ENCODE measurements around the gene PCP2.
A peak's percentile ranks its signal among the peaks of the same experiment; 100 is the strongest.

The PCP2 gene

GRCh38 chr19:7610491-7611240, 22.9 kb downstream of the PCP2 start:
- Mint-ChIP-seq H3K4me1 (ENCODE audit: low read depth) (no peaks in the 10 kb centered on the region), H3K4me3 (no peak overlapping the region), H3K9me3 (peaks cover 4% of the 10 kb centered on the region), H3K36me3 (ENCODE audit: low read depth) (no peaks in the 10 kb centered on the region), H3K27me3 (peaks cover 3% of the 10 kb centered on the region), H3K27ac (no peak overlapping the region)
- intact Hi-C loops (cut with micrococcal nuclease) = no loop called here

DNA sequence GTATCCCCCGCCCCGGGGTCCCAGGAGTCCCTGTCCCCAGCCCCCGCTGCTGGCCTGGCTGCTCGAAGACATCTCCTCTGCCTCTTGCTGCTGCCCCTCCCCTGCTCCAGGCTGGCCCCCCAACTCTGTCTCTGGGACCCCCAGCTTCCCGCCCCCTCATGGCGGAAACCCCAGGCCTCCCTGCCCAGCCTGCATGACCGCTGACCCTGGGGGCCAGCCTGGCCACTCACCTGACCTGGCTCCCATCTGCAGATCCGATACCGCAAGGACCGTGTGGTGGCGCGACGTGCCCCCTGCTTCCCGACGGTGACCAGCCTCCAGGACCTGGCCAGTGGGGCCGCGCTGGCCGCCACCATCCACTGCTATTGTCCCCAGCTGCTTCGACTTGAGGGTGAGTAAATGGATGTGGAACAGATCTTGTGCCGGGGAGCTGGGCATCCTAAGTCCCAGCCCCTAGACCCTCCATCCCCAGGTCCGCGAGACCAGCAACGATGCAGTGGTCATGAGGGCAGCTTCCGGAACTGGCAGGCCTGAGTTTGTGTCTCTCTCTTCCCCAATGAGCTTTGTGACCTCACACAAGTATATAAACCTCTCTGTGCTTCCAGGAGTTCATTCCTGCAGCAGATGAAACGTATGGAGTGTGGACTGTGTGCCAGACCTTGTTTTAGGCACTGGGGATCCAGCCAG, 25.5 kb downstream of the PCP2 start:
- Mint-ChIP-seq H3K9me3 (peaks cover 9% of the 10 kb centered on the region), H3K36me3 (ENCODE audit: low read depth) (no peaks in the 10 kb centered on the region), H3K4me1 (ENCODE audit: low read depth) (no peaks in the 10 kb centered on the region), H3K27ac (no peak overlapping the region), H3K4me3 (no peak overlapping the region), H3K27me3 (peaks cover 29% of the 10 kb centered on the region)
- intact Hi-C loops (cut with micrococcal nuclease) = no loop called here

DNA sequence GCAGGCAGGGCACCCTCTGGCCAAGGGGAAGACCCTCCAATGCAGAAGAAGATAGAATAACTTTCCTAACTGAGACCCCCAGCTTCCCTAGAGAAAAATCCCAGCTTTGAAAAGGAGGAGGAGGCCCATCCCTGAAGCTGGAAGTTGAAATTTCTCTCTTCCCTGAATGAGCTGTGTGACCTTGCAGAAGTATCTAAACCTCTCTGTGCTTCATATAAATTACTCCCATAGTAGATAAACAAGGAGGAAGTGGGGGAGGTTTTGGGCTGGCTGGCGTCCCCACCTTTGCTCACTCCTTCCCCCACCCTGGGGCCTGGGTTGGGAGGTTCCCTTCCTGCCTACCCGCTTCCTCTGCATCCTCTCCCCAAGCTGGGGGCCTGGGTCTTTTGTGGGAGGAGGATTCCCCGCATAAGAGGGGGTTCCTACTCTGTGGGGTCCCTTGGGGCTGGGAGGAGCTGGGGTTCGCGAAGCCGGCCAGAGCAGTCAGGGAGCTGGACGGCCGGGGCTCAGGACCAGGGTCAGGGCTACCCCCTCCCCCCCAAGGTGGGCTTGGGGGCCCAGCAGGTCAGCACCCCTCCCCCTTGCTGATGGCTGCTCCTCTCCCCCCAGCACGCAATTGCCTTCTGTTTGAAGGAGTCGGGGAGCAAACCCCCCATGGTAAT, 26.2 kb downstream of the PCP2 start:
- Mint-ChIP-seq H3K27me3 (peaks cover 35% of the 10 kb centered on the region), H3K27ac (no peak overlapping the region), H3K4me1 (ENCODE audit: low read depth) (no peaks in the 10 kb centered on the region), H3K9me3 (peaks cover 9% of the 10 kb centered on the region), H3K4me3 (no peak overlapping the region), H3K36me3 (ENCODE audit: low read depth) (no peaks in the 10 kb centered on the region)
- intact Hi-C loops (cut with micrococcal nuclease) = no loop called here

- no peaks in the 10 kb centered on the region for H3K36me3 Mint-ChIP-seq (ENCODE audit: low read depth)
These were observed 27.2 kb downstream of the PCP2 start for GRCh38 chr19:7606289-7606688.

DNA sequence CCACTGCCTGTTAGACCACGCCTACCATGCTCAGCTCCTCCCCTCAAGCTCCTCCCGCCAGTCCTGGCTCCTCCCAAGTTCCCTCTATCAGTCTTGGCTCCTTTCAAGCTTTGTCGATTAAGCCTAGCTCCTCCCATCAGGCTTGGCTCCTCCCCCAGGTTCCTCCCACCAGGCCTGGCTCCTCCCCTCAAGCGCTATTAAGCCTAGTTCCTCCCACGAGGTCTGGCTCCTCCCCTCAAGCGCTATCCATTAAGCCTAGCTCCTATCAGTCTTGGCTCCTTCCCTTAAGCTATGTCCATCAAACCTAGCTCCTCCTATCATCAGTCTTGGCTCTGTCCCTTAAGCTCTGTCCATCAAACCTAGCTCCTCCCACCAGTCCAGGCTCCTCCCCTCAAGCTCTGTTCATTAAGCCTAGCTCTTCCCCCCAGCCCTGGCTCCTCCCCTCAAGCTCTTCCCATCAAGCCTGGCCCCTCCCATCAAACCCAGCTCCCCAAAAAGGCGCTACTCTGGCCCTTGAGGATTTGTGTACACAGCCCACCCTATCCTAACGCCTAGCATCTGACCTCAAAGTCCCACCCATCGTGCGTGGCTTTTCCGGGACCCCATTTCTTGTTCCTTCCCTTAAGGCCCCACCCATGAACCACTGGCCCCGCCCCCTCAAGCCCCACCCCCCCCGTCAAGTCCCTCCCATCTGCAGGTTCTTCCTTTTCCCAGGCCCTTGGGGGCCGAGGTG, 27.9 kb downstream of the PCP2 start:
- Mint-ChIP-seq H3K27ac (no peak overlapping the region), H3K27me3 (peaks cover 40% of the 10 kb centered on the region), H3K4me1 (ENCODE audit: low read depth) (no peaks in the 10 kb centered on the region), H3K36me3 (ENCODE audit: low read depth) (no peaks in the 10 kb centered on the region), H3K4me3 (no peak overlapping the region), H3K9me3 (peaks cover 9% of the 10 kb centered on the region)
- intact Hi-C loops (cut with micrococcal nuclease) = no loop called here

More at GRCh38 chr19:7606289-7606688, 27.2 kb downstream of the PCP2 start:
- intact Hi-C loops (cut with micrococcal nuclease) = no loop called here
- Mint-ChIP-seq H3K27ac (no peak overlapping the region), H3K4me3 (no peak overlapping the region), H3K27me3 (peaks cover 40% of the 10 kb centered on the region), H3K4me1 (ENCODE audit: low read depth) (no peaks in the 10 kb centered on the region), H3K9me3 (peaks cover 9% of the 10 kb centered on the region)

DNA sequence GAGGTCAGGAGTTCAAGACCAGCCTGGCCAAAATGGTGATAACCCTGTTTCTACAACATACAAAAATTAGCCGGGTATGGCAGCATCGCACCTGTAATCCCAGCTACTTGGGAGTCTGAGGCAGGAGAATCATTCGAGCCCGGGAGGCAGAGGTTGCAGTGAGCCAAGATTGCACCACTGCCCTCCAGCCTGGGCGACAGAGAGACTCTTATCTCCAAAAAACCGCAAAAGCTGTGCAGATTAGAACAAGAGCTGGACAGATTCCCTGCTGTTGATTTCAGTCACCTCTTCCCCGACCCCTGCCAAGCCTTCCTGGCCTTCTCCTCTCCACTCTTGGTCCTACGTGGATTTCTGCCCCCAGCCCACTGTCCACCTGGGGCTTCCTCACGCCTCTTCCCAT, 29.6 kb downstream of the PCP2 start:
- Mint-ChIP-seq H3K36me3 (ENCODE audit: low read depth) (no peaks in the 10 kb centered on the region), H3K27ac (no peak overlapping the region), H3K27me3 (peaks cover 40% of the 10 kb centered on the region), H3K4me3 (no peak overlapping the region), H3K9me3 (peaks cover 9% of the 10 kb centered on the region), H3K4me1 (ENCODE audit: low read depth) (no peaks in the 10 kb centered on the region)
- intact Hi-C loops (cut with micrococcal nuclease) = no loop called here

- Mint-ChIP-seq H3K4me1 (ENCODE audit: low read depth) (no peaks in the 10 kb centered on the region), H3K36me3 (ENCODE audit: low read depth) (no peaks in the 10 kb centered on the region), H3K9me3 (peaks cover 9% of the 10 kb centered on the region), H3K27ac (no peak overlapping the region), H3K4me3 (no peak overlapping the region), H3K27me3 (peaks cover 49% of the 10 kb centered on the region)
- intact Hi-C loops (cut with micrococcal nuclease) = no loop called here
These were observed 30.5 kb downstream of the PCP2 start for GRCh38 chr19:7602935-7603497.

DNA sequence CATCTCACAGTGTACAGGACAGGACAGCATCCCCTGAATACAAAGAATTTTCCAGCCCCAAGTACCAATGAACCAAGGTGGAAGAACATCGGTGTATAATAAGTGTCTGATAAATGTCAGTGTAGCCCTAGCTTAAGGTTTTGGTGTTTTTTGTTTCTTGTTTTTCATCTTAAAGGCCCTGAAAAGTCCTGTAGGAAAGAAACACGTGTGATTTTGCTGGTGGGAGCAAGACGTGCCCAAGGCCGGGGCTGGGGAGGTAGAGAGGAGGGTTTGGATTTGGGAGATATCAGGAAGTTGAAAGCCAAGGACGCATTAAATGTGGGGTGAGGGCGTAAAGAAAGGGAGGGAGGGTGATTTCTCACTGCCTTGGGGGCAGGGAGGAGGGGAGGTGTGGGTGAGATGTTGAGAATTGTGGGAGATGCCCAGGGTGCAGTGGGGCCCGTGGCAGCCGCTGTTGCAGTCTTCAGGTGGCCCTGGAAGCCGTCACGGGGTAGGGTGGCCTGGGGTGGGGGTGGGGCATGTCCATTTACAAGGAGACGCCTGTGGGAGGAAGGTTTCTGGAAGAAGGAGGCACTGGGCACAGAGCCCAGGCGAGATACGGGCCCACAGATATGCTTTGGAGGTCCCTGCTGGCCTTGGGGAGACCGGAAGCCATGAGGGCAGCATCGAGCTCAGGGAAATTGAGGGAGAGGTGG, 31.1 kb downstream of the PCP2 start:
- no peaks in the 10 kb centered on the region for H3K36me3 Mint-ChIP-seq (ENCODE audit: low read depth)
- peaks cover 9% of the 10 kb centered on the region for H3K9me3 Mint-ChIP-seq
- H3K27ac Mint-ChIP-seq = no peak overlapping the region
- H3K27me3 Mint-ChIP-seq = peaks cover 56% of the 10 kb centered on the region
- intact Hi-C loops (cut with micrococcal nuclease) = no loop called here
- no peak overlapping the region for H3K4me3 Mint-ChIP-seq
- H3K4me1 Mint-ChIP-seq (ENCODE audit: low read depth) = no peaks in the 10 kb centered on the region

GRCh38 chr19:7600721-7601120, 32.8 kb downstream of the PCP2 start:
- intact Hi-C loops (cut with micrococcal nuclease) = no loop called here
- Mint-ChIP-seq H3K36me3 (ENCODE audit: low read depth) (no peaks in the 10 kb centered on the region), H3K4me1 (ENCODE audit: low read depth) (peaks cover 6% of the 10 kb centered on the region), H3K27ac (no peak overlapping the region), H3K27me3 (peaks cover 66% of the 10 kb centered on the region), H3K9me3 (peaks cover 6% of the 10 kb centered on the region), H3K4me3 (no peak overlapping the region)

DNA sequence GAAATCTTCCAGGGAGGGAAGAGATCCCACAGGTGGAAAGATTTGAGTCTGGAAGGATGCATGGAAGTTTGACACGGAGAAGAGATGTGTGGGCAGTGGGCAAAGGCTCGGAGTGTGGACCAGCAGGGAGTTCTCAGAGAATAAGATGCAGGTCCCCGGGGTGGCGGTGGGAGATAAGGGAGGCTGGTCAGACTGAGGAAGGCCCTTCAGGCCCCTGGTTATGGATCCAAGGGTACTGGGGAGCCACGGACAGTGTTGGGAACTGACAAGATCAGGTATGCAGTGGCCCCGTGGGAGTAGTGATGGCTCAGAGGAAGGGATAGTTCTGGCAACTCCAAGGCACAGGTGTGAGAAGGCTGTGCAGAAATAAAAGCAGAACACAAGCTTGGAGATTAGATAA, 35.3 kb downstream of the PCP2 start:
- H3K4me1 Mint-ChIP-seq (ENCODE audit: low read depth) = peaks cover 12% of the 10 kb centered on the region
- H3K4me3 Mint-ChIP-seq = no peak overlapping the region
- H3K27ac Mint-ChIP-seq = no peak overlapping the region
- H3K27me3 Mint-ChIP-seq = peaks cover 63% of the 10 kb centered on the region
- intact Hi-C loops (cut with micrococcal nuclease) = no loop called here
- H3K9me3 Mint-ChIP-seq = no peaks in the 10 kb centered on the region
- no peaks in the 10 kb centered on the region for H3K36me3 Mint-ChIP-seq (ENCODE audit: low read depth)

DNA sequence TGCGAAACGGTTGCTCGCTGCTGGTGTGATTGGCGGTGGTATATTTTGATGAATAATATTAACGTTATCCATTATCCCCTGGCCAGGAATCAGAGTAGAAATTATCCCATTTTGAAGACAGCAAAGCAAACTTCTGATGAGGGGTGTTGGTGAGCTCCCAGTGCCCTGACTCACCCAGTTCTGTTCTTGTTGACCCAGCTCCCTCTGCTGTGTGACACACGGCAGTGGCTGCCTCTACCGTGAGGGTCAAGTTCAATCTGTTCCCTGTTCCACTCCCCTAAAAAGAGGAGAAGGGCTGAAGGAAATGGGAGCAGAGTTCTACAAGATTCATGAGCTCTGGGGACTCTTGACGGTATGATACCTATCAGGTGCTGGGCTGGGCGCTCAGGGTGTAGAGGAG, 35.8 kb downstream of the PCP2 start:
- Mint-ChIP-seq H3K4me3 (no peak overlapping the region), H3K9me3 (no peaks in the 10 kb centered on the region), H3K27me3 (peaks cover 65% of the 10 kb centered on the region), H3K27ac (no peak overlapping the region), H3K36me3 (ENCODE audit: low read depth) (no peaks in the 10 kb centered on the region), H3K4me1 (ENCODE audit: low read depth) (peaks cover 12% of the 10 kb centered on the region)
- intact Hi-C loops (cut with micrococcal nuclease) = no loop called here

DNA sequence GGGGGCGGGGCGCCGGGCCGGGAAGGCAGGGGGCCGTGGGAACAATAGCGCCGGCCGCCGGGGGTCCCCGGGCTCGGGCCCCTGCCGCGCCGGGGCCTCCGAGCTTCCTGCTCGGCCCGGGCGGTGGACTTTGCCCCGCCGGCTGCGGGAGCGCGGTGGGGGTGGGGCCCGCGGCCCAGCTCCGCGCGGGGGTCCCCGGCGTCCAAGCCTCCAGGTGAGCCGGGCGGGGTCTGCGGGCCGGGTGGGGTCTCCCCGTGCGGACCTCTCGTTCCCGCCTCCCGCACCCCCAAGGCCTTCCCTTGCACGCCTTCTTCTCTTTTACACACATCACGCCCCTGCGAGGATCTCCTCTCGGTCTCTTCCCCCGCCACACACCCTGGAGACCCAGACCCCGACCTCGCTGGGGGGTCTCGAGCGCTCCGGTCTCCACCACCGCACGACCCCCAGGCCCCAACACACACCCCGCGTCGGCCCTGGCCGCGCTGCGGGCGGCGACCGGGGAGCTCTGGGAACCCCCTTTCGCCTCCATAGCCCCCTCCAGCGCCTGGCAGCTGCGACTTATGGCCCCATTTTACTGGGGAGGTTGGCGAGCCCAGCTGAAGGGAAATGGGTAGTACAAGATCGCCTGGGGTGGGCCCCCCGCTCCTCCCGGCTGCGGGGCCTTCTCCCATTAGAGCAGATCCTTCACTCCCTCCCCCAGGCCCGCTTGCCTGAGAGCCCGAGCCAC, 37.1 kb downstream of the PCP2 start:
- Mint-ChIP-seq H3K4me3 (peak overlapping the region; percentile 74), H3K27me3 (peaks cover 67% of the 10 kb centered on the region), H3K27ac (no peak overlapping the region), H3K36me3 (ENCODE audit: low read depth) (no peaks in the 10 kb centered on the region), H3K9me3 (no peaks in the 10 kb centered on the region), H3K4me1 (ENCODE audit: low read depth) (peaks cover 12% of the 10 kb centered on the region)
- intact Hi-C loops (cut with micrococcal nuclease) = no loop called here

Measured in dendritic cell treated with granulocyte-macrophage colony-stimulating factor and Interleukin-4, amounts not matched to agents 40 ng/mL and 50 ng/mL, for 4 days (primary cell).